GM13976 (cell line): Measurements from ENCODE around the gene ETS1.

Experiments
- DNase-seq: peaks from one replicate; pipeline ENCODE4 v3.0.0; 2012; ENCODE audit warnings: low spot score
- CTCF ChIP-seq: IDR thresholded peaks from 2 replicates; pipeline ENCODE4 v1.5.1; 2012; ENCODE audit warnings: borderline replicate concordance, mild to moderate bottlenecking; ENCODE audit not compliant: insufficient read depth; ENCODE audit errors: extremely low read depth, missing control alignments, control extremely low read depth
- in situ Hi-C: fragments of 300-500 bp; cut with MboI; formaldehyde crosslinking; loops from one replicate; pipeline ENCODE4 v1.12.0; 2022; ENCODE audit warnings: low sequenced_read_pairs, mixed read lengths, inconsistent platforms; ENCODE audit not compliant: unreplicated experiment

The ETS1 gene

GRCh38 chr11:128518493-128519207 is 68.7 kb downstream of the ETS1 start:
- in situ Hi-C loops, result no loop called here
- TF ChIP-seq CTCF, result no peak
- no peak for DNase-seq

GRCh38 chr11:128517451-128518230 is 69.7 kb downstream of the ETS1 start:
- no peak for DNase-seq
- TF ChIP-seq CTCF, result no peak
- in situ Hi-C loops, result no loop called here

GRCh38 chr11:128516886-128517285 is 70.5 kb downstream of the ETS1 start:
- no peak for TF ChIP-seq CTCF
- in situ Hi-C loops, result no loop called here
- DNase-seq, result no peak

- no peak for TF ChIP-seq CTCF
- no peak for DNase-seq
- in situ Hi-C loops, result no loop called here
Measured at GRCh38 chr11:128515826-128516778, 71.3 kb downstream of the ETS1 start.

GRCh38 chr11:128515086-128515485 is 72.3 kb downstream of the ETS1 start:
- no peak for DNase-seq
- no peak for TF ChIP-seq CTCF
- in situ Hi-C loops, result no loop called here
